Breast epithelium (tissue), 4 donors: ENCODE results near the gene ARFGAP1. TPM values are rescaled to one million over a fixed set of nuclear protein-coding genes. Genes with fewer than 3 reads are reported as not detected.
A peak's percentile ranks its signal among the peaks of the same experiment; 100 is the strongest.

Source experiments
- DNase-seq, 2 donors: peaks; one replicate each; pipeline ENCODE4 v3.0.0-alpha.2; 2019; ENCODE audit warnings: low spot score in 2 of 2
- H3K27ac ChIP-seq, 2 donors: fragments of 200-600 bp; sonication (generic) in 1 of 2; one replicate each; pipeline ENCODE4 v1.5.1; 2016 to 2019; ENCODE audit warnings: mild to moderate bottlenecking in 1 of 2
- H3K27me3 ChIP-seq, 2 donors: fragments of 200-600 bp; sonication (generic) in 1 of 2; one replicate each; pipeline versions ENCODE4 v1.5.1 to v1.6.0; 2017 to 2019; ENCODE audit warnings: control low read depth in 1 of 2, mild to moderate bottlenecking in 1 of 2
- H3K36me3 ChIP-seq: fragments of 200-600 bp; one replicate; pipeline ENCODE4 v1.5.1; 2019
- H3K4me1 ChIP-seq, 2 donors: fragments of 200-600 bp; sonication (generic); one replicate each; pipeline ENCODE4 v1.5.1; 2016 to 2019; ENCODE audit warnings: control low read depth in 1 of 2
- H3K4me3 ChIP-seq, 3 donors: fragments of 200-600 bp; sonication (generic); 1 replicate in 2 of 3; 2 replicates in 1 of 3; pipeline ENCODE4 v1.5.1; 2016 to 2019; ENCODE audit warnings: mild to moderate bottlenecking in 3 of 3, moderate library complexity in 2 of 3
- H3K9me3 ChIP-seq, 2 donors: fragments of 200-600 bp; sonication (generic) in 1 of 2; one replicate each; pipeline ENCODE4 v1.5.1; 2016 to 2019; ENCODE audit warnings: control low read depth in 1 of 2
- CTCF ChIP-seq, 3 donors: fragments of 450-650 bp; IDR thresholded peaks; one replicate each; pipeline ENCODE4 v1.5.1; 2016 to 2017; ENCODE audit warnings: antibody characterized with exemption in 3 of 3, mild to moderate bottlenecking in 3 of 3, moderate library complexity in 3 of 3
- POLR2A ChIP-seq: fragments of 450-650 bp; IDR thresholded peaks from one replicate; pipeline ENCODE4 v1.6.1; 2016; ENCODE audit warnings: antibody characterized with exemption, mild to moderate bottlenecking, moderate library complexity
- POLR2AphosphoS5 ChIP-seq, 3 donors: sonication (generic); formaldehyde crosslinking; IDR thresholded peaks; one replicate each; pipeline ENCODE4 v1.6.1; 2017; ENCODE audit warnings: antibody characterized with exemption in 3 of 3
- intact Hi-C: fragments of 100-400 bp; cut with DNase I; formaldehyde crosslinking; loops from one replicate; pipeline ENCODE4 v1.15.1; 2023; ENCODE audit warnings: low total_unique reads
- total RNA-seq, 3 donors: library from RNA; depleted of rRNA; stranded (reverse); fragments of >200 nt; gene quantifications; one replicate each; pipeline ENCODE4 v1.1.0, GENCODE V29; 2016

ARFGAP1 gene
- total RNA-seq, 3 donors from 2014 or later = 24.3 to 44.6 (median 38.2) TPM

- H3K27ac ChIP-seq = no peak overlapping the region
- TF ChIP-seq CTCF (IDR thresholded peaks at IDR 0.05) = no peak
- no peak for TF ChIP-seq POLR2AphosphoS5 (IDR thresholded peaks at IDR 0.05)
- TF ChIP-seq POLR2A = no peak
- H3K36me3 ChIP-seq = no peaks in the 10 kb centered on the region
- peaks cover 0 to 41% of the 10 kb centered on the region in 2 donors for H3K27me3 ChIP-seq
- no peaks in the 10 kb centered on the region for H3K4me1 ChIP-seq
- H3K9me3 ChIP-seq = no peaks in the 10 kb centered on the region
- intact Hi-C loops = no loop called here
- no peak for DNase-seq
- no peak overlapping the region for H3K4me3 ChIP-seq
Measured at GRCh38 chr20:63241272-63241671, 31.3 kb upstream of the ARFGAP1 start.

GRCh38 chr20:63242736-63243135 lies 29.9 kb upstream of the ARFGAP1 start:
- H3K27me3 ChIP-seq = peaks cover 0 to 47% of the 10 kb centered on the region in 2 donors
- H3K4me1 ChIP-seq = no peaks in the 10 kb centered on the region
- no peaks in the 10 kb centered on the region for H3K36me3 ChIP-seq
- intact Hi-C loops = no loop called here
- no peak overlapping the region for H3K4me3 ChIP-seq
- H3K27ac ChIP-seq = no peak overlapping the region
- H3K9me3 ChIP-seq = no peaks in the 10 kb centered on the region
- TF ChIP-seq CTCF (IDR thresholded peaks at IDR 0.05) (no peak), POLR2AphosphoS5 (IDR thresholded peaks at IDR 0.05) (no peak), POLR2A (no peak)
- no peak for DNase-seq

DNA sequence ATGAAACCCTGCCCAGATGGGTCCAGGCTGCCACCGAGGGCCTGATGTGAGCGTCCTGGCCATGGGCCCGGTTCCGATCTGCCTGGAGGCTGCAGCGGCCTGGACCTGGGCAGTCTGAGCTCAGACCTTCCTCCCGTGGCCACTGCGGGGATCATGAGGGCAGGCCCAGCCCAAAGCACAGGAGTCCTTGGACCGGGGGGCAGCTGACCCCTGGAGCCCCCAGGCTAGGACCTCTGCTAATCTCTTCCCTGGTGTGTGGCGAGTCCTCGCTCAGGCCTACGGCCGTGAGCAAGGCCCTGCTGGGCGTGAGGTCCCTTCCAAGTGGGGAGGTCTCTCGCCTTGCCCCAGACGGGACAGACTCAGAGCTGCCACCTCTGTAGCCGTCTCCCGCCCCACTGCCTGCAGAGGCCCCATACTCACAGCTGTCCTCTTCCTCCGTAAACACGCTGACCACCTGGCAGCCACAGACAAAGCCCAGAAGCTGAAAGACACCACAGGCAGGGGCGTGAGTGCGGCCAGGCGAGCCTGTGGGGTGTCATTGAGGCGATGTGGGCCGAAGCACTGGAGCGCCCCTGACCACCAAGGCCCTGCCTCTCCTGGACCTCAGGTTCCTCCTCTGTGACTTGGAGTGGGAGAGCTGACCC lies 28.9 kb upstream of the ARFGAP1 start:
- Histone ChIP-seq H3K27me3 (peaks cover 0 to 57% of the 10 kb centered on the region in 2 donors), H3K4me1 (no peaks in the 10 kb centered on the region), H3K4me3 (no peak overlapping the region), H3K9me3 (no peaks in the 10 kb centered on the region), H3K36me3 (no peaks in the 10 kb centered on the region), H3K27ac (no peak overlapping the region)
- intact Hi-C loops = no loop called here
- no peak for DNase-seq
- TF ChIP-seq POLR2AphosphoS5 (IDR thresholded peaks at IDR 0.05) (no peak), POLR2A (no peak), CTCF (IDR thresholded peaks at IDR 0.05) (no peak)

- H3K36me3 ChIP-seq = no peaks in the 10 kb centered on the region
- no peak overlapping the region for H3K4me3 ChIP-seq
- DNase-seq = no peak
- H3K4me1 ChIP-seq = no peaks in the 10 kb centered on the region
- H3K27ac ChIP-seq = no peak overlapping the region
- peaks cover 0 to 62% of the 10 kb centered on the region in 2 donors for H3K27me3 ChIP-seq
- intact Hi-C loops = no loop called here
- no peaks in the 10 kb centered on the region for H3K9me3 ChIP-seq
- TF ChIP-seq POLR2AphosphoS5 (IDR thresholded peaks at IDR 0.05) (no peak), CTCF (IDR thresholded peaks at IDR 0.05) (no peak), POLR2A (no peak)
Measured at GRCh38 chr20:63244468-63244867, 28.1 kb upstream of the ARFGAP1 start.

GRCh38 chr20:63246490-63247288 lies 25.9 kb upstream of the ARFGAP1 start:
- Histone ChIP-seq H3K4me1 (no peaks in the 10 kb centered on the region), H3K9me3 (no peaks in the 10 kb centered on the region), H3K27me3 (peaks cover 0 to 68% of the 10 kb centered on the region in 2 donors), H3K36me3 (no peaks in the 10 kb centered on the region), H3K27ac (no peak overlapping the region), H3K4me3 (peak overlapping the region in 1 of 3 donors; percentile 15)
- no peak for TF ChIP-seq CTCF (IDR thresholded peaks at IDR 0.05)
- no peak for TF ChIP-seq POLR2AphosphoS5 (IDR thresholded peaks at IDR 0.05)
- TF ChIP-seq POLR2A = no peak
- intact Hi-C loops = no loop called here
- no peak for DNase-seq
